ENCODE data around the gene SNRPB2. TPM values are rescaled to one million over a fixed set of nuclear protein-coding genes. Genes with fewer than 3 reads are reported as not detected.

The SNRPB2 gene
- 42.1 and 47.2 TPM in 2 replicates for total RNA-seq

DNA sequence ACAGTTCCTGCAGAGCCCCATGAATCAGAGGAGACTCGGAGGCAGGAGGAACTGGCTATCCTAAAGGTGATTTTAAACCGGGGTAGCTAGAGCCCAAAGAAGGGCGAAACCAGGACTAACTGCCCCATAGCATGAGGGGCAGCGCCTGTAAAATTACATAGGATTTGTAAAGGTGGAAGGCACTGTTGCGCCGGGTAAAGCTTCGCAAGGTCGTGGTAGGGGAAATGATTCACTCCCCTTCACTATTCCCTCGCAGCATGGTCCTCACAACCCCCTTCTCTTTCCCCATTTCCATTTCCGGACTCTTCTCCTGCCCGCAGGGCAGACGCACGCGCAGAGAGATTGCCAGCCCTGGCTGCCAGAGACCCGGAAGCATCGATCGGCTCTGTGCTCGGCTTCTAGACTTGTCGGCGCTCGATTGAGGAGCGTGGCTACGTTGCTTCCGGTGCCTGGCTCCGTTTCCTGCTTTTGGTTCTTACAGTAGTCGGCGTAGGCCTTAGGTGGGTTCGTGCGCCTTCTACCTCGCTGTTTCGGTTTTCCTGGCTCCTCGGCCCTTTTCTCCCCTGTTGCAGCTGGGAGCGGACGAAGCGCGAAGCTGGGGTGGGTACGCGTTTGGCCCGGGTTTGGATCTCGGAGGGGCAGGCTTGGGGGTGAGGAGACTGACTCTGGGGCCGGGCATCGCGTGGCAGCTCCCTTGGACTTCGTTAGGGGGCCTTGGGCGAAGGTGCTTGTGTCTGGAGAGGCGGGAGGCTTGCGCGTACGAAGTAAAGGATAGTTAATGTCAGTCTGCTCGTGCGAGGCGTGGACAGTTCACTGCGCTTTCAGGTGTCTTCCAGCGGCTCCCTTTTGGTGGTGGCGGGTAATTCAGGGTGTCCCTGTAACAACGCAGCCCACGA, at the start of gene SNRPB2:
Gene SNRPB2, plus strand, starts transcription at position 462 of the 896 bp plus-strand sequence. CDS start 1,677 bp downstream, outside the sequence.

DNA sequence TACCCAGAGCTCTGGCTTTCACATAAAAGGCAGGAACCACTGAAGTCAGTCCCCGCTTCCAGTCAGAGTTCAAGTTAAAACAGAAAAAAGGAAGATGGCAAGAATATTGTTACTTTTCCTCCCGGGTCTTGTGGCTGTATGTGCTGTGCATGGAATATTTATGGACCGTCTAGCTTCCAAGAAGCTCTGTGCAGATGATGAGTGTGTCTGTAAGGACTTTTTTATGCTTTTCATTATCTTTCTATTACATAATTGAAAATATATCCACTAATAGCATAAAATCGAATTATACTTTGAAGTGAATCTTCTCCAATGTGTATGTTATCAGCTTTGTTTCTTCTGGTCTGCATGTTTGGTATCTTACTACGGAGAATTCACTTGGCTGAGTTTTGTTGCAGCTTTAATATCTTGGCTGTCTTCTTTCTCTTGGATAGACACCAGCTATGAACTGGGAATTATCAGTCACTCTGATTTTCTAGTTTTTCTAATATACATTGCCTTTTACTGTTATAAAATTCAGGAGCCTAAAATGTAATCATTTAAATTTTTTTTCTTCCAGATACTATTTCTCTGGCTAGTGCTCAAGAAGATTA, 18.6 kb downstream of the SNRPB2 start, which contains the start of gene OTOR:
Gene OTOR, plus strand, starts transcription at position 51 of the 593 bp plus-strand sequence. Its CDS starts 44 bp downstream, at position 95.

Other genes starting within 250 kb of the SNRPB2 start
- 4.0 and 4.3 TPM in 2 replicates for gene KIF16B, start 156.6 kb upstream of the SNRPB2 start, total RNA-seq
- gene OTOR, start 18.3 kb downstream of the SNRPB2 start, total RNA-seq: not detected in 2 replicates

Measured in bronchus fibroblast of lung (primary cell).